GM18505 (cell line): ENCODE results near the gene SKA1.
"Not testable (repeated sequence)": the region's sequence is repeated elsewhere in the genome, so short reads cannot be mapped to it uniquely, and the experiment has no call there.

Source experiments
- ATAC-seq: cut with Tn5 transposase; IDR thresholded peaks from one replicate; pipeline ENCODE4 v1.9.1; 2021; ENCODE audit not compliant: unreplicated experiment
- POLR2A ChIP-seq: IDR thresholded peaks from 4 replicates; pipeline ENCODE4 v1.6.1; 2011; ENCODE audit warnings: borderline replicate concordance; ENCODE audit not compliant: insufficient read depth, insufficient read length; ENCODE audit errors: extremely low read depth

The SKA1 gene

GRCh38 chr18:50360611-50361010 is 14.2 kb upstream of the SKA1 start:
- TF ChIP-seq POLR2A: no peak
- no peak for ATAC-seq

GRCh38 chr18:50369672-50370071 is 5.2 kb upstream of the SKA1 start:
- no peak for ATAC-seq

DNA sequence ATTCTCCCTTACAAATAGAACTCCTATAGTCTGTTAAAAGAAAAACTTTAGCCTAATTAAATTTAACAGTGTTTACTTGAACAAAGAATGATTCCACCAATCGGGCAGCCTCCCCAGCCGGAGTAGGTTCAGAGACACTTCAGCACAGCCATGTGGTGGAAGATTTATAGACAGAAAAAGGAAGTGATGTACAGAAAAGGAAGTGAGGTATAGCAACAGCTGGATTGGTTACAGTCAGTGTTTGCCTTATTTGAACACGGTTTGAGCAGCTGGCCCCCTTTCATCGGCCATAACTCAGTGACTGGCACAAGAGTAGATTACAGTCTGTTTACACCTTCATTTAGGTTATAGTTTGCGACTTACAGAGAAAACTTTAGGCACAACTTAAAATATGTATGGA is 2.1 kb upstream of the SKA1 start:
- TF ChIP-seq POLR2A: no peak
- ATAC-seq: no peak

More at GRCh38 chr18:50369672-50370071, 5.2 kb upstream of the SKA1 start:
- TF ChIP-seq POLR2A: no peak

DNA sequence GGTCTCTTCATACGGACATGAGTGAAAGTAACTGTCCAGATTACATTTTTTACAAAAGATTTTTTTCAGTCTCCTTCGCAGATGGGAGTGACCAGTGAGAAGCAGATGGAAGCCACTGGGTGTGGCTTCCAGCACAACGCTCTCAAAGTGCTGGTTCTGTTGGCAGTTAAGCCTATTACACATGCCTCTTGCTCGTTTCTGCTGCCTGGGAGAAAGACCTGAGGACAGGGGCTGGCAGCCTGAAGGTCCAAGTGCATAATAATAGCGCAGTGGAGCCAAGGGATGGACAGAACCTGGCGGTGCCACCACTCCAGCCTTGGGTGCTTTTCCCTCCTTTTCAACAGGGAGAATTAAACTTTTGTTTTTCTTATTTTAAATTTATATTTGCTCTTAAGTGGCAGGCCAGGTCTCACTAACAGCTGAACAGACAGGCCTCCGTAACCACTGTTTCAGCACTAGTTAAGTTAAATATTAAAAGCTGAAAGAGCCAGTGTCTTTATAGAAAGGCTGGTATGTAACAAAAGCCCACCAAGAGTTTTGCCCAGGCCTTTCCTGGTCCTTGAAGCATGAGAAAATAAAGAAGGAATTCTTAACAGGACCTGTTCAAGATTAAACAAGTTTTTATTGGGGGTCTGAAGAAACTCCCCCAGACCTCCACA is 1.2 kb upstream of the SKA1 start:
- TF ChIP-seq POLR2A: no peak
- ATAC-seq: no peak

GRCh38 chr18:50374220-50374752 is 560 bp upstream of the SKA1 start:
- TF ChIP-seq POLR2A: no peak
- no peak for ATAC-seq

- no peak for ATAC-seq
- no peak for TF ChIP-seq POLR2A
Measured at GRCh38 chr18:50377061-50377798, 2.4 kb downstream of the SKA1 start.

DNA sequence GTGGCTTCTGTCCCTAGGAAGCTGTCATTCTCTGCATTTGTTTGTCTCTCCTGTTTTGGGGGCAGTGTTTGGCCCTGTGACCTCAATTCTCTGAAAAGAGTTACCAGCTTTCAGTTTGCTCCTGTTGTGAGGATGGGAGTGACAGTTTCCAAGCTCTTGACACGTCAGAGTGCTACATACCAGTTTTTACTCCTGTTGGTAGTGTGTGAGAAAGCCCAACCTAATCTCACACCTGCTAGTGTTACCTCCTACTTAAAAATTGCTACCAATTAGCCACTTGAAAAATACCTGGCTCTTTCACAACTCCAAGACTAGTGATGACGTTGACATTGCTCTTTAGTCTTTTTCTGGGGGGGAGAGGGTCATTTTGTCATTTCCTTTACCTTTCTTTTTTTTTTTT is 14.1 kb downstream of the SKA1 start:
- no peak for ATAC-seq
- no peak for TF ChIP-seq POLR2A

DNA sequence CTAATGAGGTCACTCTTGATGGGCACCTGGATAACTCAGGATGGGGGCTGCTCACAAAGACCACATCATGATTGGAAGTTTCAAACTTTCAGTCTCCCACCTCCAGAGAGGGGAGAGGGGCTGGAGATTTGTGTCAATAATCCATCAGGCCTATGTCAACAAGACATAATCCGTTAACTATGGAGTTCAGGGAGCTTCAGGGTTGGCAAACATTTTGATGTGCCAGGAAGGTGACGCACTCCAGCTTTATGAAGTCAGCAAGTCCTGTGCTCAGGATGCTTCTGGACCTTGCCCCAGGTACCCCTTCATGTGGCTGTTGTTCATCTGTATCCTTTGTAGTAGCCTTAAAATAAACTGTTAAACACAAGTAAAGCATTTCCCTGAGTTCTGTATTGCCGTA is 19.0 kb downstream of the SKA1 start:
- TF ChIP-seq POLR2A: no peak
- ATAC-seq: no peak

- ATAC-seq: no peak
- TF ChIP-seq POLR2A: no peak
Measured at GRCh38 chr18:50395093-50395492, 20.2 kb downstream of the SKA1 start.

DNA sequence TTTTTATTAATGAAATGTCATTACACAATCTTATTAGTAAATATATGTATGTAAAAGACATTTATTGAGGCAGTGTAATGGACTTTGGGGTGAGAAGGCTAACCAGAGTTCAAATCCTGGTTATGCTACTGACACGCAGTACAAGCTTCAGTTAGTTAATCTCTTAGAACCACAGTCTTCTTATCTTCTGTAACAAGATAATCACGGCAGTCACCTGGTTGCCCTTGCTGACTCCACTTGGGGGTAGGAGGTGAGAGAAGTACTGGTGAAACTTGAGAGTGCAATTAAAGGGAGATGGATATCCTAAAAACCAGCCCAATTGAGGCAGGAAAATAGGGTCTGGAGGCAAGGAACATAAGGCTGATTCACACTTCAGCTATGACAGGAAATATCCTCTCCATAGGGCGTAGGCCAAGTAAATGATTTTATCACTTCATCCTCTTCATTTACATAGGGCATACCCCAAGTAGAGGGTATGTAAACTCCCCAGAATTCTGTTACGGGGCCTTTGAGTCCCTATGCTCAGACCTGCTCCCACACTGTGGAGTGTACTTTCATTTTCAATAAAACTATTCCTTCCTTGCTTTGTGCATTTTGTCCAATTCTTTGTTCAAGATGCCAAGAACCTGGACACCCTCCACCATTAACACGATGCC is 21.3 kb downstream of the SKA1 start:
- TF ChIP-seq POLR2A: no peak
- no peak for ATAC-seq

- TF ChIP-seq POLR2A: no peak
- ATAC-seq: no peak
Measured at GRCh38 chr18:50397023-50397422, 22.2 kb downstream of the SKA1 start.

GRCh38 chr18:50398099-50398498 is 23.3 kb downstream of the SKA1 start:
- ATAC-seq: no peak
- no peak for TF ChIP-seq POLR2A

DNA sequence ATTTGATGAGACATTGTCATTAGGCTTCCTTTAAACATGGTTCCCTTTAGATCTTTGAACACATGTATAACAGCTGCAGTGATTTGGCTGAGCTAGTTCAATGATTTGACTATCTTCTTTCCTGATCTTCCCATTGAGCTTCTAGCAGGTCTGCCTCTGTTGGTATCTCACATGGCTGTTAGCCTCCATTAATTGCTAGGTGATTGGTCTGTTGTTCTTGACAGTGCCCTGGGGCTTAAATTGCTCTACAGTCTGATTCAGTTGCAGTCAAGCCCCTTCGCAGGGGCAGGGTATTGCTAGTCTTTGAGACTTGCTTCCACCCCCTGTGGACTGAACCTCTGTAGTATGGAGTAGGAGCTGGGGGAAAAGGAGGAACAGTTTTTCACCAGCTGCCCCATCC is 24.1 kb downstream of the SKA1 start:
- ATAC-seq: no peak
- TF ChIP-seq POLR2A: no peak

- no peak for ATAC-seq
- no peak for TF ChIP-seq POLR2A
Measured at GRCh38 chr18:50399582-50399981, 24.7 kb downstream of the SKA1 start.

DNA sequence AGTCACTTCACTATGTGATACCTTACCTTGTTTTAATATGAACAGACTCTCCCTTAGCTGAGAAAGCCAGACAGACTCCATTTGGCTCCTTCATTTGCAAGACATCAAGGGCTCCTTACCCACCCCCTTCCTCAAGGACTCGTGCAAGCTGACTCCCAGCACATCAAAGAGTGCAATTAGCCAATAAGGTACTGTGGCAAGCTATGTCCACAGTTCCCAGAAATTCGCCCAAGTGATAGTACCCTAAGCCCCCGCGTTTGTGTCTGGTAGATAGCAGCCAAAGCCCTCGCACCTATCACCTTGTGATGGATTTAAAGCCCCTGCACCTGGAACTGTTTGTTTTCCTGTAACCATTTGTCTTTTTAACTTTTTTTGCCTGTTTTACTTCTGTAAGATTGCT is 25.6 kb downstream of the SKA1 start:
- not testable (repeated sequence) for ATAC-seq
